Measurements from ENCODE around the gene MCRS1.
A peak's percentile ranks its signal among the peaks of the same experiment; 100 is the strongest.

MCRS1 gene

GRCh38 chr12:49555631-49556390, 12.1 kb downstream of the MCRS1 start:
- no peak for DNase-seq

- no peak for DNase-seq
These were observed 13.7 kb downstream of the MCRS1 start for GRCh38 chr12:49554266-49554665.

GRCh38 chr12:49553512-49554088, 14.3 kb downstream of the MCRS1 start:
- no peak for DNase-seq

- DNase-seq, result no peak
These were observed 15.0 kb downstream of the MCRS1 start for GRCh38 chr12:49552899-49553298.

GRCh38 chr12:49552425-49552824, 15.5 kb downstream of the MCRS1 start:
- no peak for DNase-seq

GRCh38 chr12:49552014-49552413, 15.9 kb downstream of the MCRS1 start:
- no peak for DNase-seq

- DNase-seq, result no peak
These were observed 17.2 kb downstream of the MCRS1 start for GRCh38 chr12:49550693-49551252.

- no peak for DNase-seq
These were observed 17.9 kb downstream of the MCRS1 start for GRCh38 chr12:49549735-49550692.

- DNase-seq, result peak; percentile 65
These were observed 18.9 kb downstream of the MCRS1 start for GRCh38 chr12:49548822-49549648.

- no peak for DNase-seq
These were observed 19.5 kb downstream of the MCRS1 start for GRCh38 chr12:49548481-49548821.

- DNase-seq, result no peak
These were observed 20.8 kb downstream of the MCRS1 start for GRCh38 chr12:49547090-49547690.

- DNase-seq, result no peak
These were observed 21.5 kb downstream of the MCRS1 start for GRCh38 chr12:49546481-49546880.

GRCh38 chr12:49545815-49546214, 22.1 kb downstream of the MCRS1 start:
- peak; percentile 13 for DNase-seq

GRCh38 chr12:49543914-49544815, 23.8 kb downstream of the MCRS1 start:
- no peak for DNase-seq

GRCh38 chr12:49543221-49543913, 24.6 kb downstream of the MCRS1 start:
- no peak for DNase-seq

GRCh38 chr12:49542592-49543160, 25.3 kb downstream of the MCRS1 start:
- DNase-seq, result no peak

- DNase-seq, result peak; percentile 9
These were observed 25.9 kb downstream of the MCRS1 start for GRCh38 chr12:49541911-49542505.

- no peak for DNase-seq
These were observed 26.6 kb downstream of the MCRS1 start for GRCh38 chr12:49541140-49541861.

Data from left hindlimb (tissue), 1 donor.